ENCODE data around the gene ANKRD23.
"Not testable (repeated sequence)": the region's sequence is repeated elsewhere in the genome, so short reads cannot be mapped to it uniquely, and the experiment has no call there.

Gene ANKRD23

DNA sequence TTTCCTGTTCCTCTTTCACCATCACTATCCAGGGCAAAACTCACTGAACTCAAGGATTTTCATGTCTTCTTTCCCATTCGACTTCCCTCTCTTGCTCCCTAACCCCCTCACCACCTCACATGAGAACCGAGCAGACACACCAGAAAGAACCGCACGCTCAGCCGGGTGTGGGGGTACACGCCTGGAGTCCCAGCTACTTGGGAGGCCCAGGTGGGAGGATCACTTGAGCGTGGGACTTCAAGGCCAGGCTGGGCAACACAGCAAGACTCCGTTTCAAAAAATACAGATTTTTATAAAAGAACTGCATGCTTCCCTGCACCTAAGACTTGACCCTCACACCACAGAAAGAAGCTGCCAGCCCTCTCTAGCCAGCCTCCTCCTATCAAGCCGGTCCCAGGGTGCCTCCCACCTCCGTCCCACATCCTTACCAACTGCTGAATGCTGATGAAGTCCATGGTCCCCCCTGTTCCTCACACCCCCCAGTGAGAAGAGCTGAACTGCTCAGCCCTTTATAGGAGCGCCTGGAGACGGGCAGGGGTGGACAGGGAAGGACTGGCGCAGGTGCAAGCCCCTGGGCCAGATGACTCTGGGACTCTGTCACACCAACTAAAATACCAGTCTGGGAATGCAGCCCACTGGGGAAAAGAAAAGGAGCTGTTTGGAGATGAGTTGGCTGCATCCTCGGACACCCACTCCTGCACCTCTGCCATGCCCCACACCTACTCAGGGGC lies at the start of gene ANKRD23:
TSS of gene ANKRD23 (minus strand) at position 484 of the 731 bp plus-strand sequence. CDS start at position 455, 29 bp downstream.
- DNase-seq (ENCODE audit: low read depth) = no peak

DNA sequence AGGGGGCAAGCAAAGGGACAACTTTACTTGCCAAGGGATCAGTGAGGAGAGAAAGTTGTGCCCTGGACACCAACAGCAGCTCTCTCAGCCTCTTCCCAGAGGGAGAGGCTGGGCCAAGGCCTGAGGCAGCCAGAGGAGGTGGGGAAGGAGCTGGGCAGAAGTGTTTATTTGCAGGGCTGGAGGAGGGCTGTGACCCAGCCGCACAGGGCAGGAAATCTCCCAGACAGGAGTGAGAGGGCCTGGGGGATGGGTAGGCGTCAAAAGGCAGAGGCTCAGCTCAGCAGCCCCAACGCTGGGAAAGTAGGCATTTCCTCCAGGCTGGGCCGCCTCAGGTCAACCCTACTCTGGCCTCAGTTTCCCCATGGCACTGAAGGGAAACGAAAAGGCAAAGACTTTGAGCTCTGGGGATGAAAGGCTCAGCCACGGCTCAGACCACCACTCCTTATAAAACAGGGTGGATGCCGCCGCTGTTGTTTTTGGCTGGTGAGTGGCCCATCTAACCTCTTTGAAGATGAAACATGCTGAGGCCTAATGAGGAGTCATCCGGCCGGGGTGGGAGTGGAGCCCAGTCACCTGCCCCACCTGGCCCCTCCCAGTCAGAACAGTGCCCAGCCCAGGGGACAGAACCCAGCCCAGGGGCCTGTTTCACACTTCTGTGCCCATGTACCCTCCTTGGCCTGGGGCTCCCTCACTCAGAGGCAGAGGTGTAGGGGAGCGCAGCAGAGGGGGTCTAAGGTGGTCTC lies 47.9 kb upstream of the ANKRD23 start:
- no peak for DNase-seq (ENCODE audit: low read depth)

DNA sequence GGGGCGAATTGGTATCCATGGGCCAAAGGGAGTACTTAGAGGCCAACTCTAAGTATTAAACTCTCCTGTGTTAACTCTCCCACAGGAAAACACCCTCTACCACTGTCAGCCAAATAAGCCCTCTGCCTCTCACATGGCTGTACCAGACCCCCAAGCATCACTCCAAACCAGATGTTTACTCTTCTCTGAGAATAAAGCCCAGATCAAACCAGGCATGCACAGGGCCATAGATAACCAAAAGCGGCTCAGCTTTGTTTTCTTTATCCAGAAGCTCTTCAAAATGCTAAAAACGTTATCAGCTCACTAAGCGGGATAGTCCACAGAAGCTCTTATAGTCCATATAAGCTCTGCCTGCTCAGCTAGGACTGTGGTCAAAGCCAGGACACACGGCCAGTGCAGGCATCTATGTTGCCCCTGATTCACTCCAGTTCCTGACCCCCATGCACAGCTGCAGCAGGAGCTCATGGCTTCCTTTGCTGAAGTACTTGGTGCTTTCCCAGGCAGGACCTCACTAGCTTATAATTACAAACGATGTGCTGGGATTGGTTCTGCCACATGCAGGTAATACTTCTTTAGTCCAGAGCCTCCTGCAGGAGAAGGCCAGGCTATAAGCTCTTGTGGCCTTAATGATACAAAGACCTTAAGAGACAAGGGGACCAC lies 47.0 kb upstream of the ANKRD23 start:
- DNase-seq (ENCODE audit: low read depth) = no peak

DNA sequence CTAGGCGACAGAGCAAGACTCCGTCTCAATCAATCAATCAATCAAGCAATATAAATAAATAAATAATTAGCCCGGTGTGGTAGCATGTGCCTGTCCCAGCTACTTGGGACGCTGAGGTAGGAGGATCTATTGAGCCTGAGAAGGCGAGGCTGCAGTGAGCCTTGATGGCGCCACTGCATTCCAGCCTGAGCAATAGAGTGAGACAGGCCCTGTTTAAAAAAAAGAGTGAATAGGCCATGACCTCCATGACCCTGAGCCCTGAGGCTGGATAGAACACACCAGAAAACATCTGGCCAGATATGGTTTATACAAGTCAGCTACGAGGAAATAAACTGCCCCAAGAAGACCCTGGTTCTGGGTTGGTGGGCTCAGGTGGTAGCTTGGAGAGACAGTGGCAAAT lies 46.4 kb upstream of the ANKRD23 start:
- no peak for DNase-seq (ENCODE audit: low read depth)

DNA sequence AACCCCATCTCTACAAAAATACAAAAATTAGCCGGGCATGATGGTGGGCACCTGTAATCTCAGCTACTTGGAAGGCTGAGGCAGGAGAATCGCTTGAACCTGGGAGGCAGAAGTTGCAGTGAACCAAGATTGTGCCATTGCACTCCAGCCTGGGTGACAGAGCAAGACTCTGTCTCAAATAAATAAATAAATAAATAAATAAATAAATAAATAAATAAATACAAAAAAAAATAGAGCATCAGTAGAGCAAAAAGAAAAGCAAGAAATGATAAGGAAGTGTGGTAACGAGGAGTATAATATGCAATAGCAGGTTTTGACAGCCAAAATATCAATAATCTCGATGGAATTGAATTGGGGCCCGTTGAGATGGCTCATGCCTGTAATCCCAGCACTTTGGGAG lies 45.7 kb upstream of the ANKRD23 start:
- DNase-seq (ENCODE audit: low read depth) = not testable (repeated sequence)

DNA sequence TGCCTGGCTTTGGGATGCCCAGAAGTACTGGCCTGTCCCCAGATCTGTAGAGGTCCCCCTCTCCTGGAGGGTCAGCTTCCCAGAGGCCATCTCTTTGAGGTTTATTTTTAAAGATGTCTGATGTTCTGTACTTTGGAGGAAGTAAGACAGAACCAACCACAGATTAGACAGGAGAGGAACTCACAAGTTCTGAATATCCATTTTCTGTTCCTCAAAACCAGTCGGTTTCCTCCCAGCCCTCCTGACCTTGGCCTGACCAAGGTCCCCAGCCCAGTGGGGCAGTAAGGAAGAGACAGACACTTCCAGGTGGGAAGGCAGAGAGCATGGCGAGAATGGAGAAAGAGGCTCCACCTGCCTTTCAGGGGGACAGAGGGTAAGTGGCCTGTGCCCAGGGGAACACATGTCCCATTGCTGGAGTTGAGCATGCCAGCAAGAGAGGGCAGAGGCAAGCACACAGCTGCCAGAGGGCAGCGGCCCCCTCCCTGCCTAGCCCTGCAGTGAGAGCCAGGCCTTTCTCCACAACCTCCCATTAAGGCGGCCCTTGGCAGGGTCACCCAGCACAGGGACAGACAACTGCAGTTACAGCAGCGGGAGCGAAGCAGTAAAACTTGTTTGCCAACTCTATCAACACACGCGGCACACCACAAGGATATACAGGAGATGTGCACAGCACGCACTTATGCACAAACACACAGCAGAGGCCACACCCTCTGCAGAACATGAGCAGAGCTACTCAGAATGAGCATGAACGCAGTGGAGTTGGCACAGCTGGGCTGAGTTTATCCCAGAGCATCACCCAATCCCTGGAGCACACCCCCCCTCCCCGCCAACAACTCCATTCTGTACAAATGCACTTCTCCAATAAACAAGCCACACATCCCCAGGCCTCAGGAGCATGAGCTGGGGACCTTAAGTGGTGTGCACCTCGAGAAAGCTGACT lies 44.5 kb upstream of the ANKRD23 start:
- no peak for DNase-seq (ENCODE audit: low read depth)

DNA sequence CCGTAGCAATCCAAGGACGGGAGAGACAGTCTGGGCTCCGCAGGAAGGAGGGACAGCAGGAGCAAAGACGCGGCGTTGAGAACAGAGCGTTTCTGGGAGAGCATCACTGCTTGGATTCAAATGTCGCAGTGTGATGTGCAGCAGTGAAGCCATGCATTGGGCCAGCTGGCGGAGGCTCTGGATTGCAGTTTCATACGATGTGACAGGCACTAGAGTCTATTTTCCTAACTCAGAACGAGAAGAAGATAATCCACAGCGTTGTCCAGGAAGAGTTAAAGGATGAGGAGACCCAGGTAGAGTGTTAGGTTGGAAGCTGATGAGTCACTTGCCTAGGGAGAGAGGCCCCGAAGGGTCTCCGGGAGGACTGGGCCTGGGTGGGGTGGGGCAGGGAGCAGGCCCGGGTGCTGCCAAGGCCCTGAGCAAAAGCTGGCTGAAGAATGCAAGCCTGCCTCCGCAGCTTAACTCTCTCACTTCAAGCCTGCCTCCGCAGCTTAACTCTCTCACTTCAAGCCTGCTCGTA lies 43.7 kb upstream of the ANKRD23 start:
- DNase-seq (ENCODE audit: low read depth) = no peak

DNA sequence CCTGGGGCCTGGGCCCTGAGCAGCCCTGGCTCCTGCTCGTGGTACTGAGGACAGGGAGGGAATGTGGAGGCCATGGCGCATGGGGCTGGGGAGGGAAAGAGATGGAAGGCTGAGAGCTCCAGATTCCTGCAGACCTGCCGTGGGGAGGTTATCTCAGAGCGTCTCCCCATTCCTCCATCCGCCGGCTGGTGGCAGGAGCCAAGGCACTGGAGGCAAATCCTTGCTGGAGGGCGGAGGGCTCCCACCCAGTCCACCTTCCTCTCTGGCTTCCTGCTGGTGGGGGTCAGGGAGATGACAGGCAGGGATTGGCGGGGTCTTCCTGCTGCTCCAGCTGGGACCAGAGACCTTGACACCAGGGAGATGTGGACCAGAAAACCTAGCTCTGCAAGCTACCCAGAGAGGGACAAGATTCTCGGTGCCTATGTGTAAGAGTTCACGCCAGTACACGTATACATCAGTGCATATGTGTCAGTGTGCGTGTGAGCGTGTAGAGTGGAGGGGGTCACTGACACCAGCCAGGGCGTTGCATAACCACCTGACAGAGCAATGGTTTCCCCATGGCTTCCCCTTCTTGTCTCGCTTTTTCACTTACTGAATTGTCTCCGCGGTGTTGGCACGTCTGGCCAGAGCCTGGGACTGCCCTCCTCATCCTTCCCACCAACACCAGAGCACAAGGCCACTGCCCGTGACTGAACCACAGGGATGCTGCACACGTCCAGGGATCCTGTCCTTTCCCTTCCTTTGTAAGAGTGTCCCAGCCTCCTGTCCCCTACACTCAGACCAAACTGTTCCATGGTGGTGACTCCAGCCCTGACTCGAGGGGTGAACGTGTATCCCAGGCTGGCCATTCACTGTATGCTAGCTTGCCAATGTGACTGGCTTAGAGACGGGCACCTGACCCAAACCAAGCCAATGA lies 41.9 kb upstream of the ANKRD23 start:
- no peak for DNase-seq (ENCODE audit: low read depth)

DNA sequence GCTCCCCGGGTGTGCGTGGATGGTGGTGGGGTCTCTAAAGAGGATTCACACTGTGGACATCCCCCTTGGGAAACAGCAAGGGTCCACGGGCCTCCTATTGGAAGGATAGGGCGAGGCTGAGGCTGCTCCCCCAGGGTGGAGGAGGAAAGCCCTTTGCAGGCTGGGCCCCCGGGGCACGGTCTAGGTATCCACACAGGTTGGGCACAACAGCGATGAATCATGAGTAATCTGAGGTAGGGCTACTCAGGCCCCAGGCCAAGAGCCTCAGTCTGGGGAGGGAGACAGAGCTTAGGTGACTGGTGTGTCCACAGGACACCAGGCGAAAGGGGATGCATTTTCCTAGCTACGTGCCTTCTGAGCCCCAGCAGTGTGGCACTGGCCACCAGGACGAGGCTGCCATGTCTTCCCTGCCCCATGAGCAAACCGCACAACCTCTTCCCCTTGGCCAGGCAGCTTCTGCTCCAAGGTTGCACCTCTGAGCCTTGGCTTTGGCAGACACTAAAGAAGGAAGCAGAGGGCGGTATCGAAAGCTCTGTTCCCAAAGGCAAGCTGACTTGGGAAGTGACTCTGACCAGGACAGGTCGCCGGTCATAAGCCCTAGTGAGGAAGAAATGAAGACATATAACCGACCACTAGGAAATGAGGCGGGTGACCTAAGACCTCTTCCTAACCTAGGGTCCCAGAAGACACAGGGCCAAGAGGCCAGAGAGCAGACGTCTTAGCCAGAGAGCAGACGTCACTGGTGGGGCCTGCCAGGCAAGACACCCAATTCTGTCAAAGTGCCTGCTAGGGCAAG lies 40.7 kb upstream of the ANKRD23 start:
- no peak for DNase-seq (ENCODE audit: low read depth)

DNA sequence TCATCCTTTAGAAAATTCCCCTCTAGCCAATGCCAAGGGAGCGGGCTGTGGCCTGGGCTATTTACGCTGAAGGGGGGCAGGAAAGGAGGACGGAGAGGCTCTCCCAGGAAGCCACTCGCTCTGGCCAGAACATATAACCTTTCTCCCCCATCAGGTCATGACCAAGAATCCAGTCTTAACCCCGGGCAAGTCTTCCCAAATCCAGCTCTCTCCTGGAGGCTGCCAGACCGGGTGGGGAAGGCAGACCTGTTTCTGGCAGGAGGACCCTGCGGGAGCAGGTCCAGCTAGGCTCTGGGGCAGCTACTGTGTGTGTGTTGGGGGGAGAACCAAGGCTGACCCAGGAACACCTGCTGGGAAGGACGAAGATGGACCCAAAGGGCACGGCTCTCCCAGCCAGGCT lies 39.5 kb upstream of the ANKRD23 start:
- DNase-seq (ENCODE audit: low read depth) = no peak

DNA sequence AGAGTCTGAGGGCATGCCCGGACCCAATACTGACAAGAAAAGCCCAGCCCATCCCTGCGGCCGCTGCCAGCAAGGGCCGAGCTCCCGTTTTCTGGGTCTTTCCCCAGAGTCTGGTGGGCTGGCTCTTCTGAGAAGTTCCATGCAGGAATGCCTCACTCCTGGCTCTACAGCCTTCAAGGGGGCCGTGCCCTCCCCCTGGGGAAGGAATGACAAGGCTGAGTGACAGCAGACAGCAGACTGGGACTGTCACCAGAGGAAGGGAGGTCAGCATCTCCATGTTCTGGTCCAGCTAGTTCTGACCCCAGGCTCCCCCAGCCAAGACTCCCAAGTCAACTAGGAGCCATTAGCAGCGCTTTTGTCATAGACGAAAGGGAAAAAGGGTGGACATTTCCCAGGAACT lies 39.1 kb upstream of the ANKRD23 start:
- DNase-seq (ENCODE audit: low read depth) = no peak

DNA sequence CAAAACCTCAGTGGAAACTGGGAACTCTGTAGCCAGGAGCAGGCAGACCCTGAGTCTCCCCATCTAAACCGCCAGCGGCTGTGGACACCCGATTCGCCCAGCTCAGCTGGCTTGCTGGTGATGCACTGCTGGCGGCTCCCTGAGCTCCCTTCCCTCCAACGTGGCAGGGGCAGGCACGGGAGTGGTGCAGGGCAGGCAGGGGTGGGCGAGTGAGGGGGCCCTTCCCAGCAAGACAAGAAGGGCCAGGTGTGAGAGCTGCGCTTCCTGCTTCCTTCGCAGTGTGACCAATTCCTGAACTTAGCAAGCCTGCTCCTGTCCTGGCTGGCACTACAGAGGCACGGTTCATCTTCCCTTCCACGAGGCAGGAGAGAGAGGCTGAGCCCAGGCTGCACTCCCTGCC lies 38.4 kb upstream of the ANKRD23 start:
- DNase-seq (ENCODE audit: low read depth) = no peak

DNA sequence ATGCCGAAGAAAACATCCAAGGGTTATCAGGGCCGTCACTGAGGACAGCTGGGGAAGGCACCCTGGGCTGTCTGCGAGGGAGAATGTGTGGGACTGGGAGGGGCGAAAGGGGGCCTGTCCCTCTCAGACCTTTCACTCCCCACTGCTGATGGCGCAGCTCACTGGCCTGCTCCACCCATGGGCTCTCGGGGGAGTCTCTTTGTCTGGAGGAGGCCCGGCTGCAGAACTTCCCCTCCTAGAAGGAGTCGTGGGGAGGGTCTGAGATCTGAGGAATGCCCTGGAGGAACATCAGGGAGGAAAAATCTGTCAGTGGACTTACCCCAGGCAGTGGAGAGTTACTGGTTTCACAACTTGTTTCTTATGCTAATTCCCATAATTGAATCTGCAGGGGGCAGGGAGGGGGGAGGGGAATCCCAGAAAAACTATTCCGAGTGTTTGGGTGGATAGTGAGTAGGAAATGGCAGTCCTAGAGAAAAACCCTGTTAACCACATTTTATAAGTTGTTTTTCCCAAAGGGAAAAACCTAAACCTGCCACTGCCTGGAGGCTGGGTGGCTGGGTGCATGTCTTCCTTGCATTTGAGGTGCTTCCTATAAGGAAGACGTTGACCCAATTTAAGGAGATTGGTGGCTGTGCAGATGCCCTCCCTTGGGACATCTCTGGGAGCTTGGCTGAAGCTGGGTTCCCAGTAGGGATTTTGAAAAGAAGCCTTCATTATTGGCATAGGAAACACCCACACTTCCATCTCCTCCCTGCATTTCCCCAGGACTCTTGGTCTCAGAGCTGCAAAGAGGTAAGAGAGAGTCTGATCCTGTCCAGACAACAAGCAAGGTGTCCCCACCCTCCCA lies 37.8 kb upstream of the ANKRD23 start:
- DNase-seq (ENCODE audit: low read depth) = no peak

DNA sequence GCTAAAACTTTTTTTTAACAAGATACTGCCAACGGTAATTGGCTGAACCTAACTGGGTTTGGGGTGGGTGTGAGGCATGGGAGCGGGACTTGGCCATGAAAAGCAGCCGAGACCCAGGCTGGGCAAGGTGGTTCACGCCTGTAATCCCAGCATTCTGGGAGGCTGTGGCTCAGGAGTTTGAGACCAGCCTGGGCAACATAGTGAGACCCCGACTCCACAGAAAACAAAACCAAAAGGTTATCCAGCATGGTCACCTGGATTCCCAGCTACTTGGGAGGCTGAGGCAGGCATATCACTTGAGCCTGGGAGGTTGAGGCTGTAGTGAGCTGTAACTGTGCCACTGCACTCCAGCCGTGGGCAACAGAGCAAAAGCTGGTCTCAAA lies 37.1 kb upstream of the ANKRD23 start:
- no peak for DNase-seq (ENCODE audit: low read depth)

DNA sequence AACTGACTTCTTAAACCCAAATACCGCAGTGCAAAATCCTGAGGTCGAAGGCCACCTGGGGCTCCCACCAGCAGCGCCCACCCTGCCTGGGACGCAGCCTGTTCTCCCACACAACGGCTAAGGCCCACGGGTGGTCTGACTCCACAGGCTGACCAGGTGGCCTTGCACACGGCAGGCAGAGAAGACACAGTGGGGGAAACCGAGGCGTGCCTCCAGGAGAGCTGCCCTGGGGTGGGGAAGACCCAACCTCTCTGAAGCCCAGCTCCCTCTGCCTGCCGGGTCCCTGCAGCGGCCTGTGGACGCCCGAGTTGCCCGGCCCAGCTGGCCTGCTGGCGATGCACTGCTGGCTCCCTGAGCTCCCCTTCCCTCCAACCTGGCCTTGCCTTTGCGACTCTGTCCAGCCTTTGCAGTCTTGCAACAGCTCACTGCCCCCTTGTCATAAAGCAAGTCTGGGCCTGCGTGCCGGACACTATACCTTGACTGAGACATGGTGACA lies 35.8 kb upstream of the ANKRD23 start:
- no peak for DNase-seq (ENCODE audit: low read depth)

DNA sequence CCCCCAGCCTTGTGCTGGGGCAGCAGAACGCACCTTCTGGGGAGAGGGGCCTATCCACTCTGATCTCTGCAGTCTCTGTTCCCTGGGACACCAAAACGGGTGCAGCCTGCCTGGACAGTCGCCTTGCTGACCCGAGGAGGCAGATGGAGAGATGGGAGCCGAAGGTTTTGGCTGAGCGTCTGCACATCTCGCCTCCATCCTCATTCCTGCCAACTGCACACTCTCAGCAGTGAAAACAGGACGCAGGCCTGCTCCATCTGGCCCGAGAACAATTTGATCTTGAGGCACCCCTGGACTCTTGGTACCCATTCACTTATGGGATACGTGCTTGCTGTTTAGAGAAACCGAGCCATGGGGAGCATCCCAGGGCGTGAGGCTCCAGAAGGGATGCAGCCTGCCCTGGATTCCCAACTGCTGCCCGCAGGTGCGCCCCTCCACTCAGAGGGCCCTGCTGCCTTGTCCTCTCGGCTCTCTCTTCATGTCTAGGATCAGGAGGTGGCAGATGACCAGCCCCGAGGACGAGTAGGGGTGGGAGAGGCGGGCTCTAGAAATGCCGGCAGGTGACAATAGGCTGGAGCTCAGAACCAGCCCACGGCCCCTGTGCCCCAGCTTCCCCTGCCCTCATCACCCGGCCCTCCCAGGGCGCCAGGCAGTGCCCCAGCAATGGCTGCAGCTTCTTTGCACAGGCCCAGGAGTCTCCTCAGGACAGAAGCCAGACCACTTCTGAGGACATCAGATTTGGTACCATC lies 35.1 kb upstream of the ANKRD23 start:
- DNase-seq (ENCODE audit: low read depth) = no peak

DNA sequence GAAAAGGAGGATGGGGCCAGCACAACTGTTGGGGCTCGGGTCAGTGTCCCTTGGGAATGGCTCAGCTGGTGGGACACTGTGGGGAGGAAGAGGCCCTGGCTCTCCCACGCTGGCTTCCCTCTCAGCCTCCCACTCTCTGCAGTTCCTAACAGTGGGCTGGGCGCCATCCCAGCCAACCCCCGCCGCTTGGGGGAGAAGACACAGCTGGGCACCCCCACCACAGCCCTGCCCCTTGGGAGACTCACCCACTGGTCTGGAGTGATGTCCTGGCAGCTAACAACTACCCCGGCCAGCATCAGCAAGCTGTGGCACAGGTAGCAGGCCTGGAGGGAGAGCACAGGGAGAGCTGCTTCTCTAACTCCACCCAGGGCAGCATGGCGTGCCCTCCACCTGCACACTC lies 34.4 kb upstream of the ANKRD23 start:
- DNase-seq (ENCODE audit: low read depth) = no peak

DNA sequence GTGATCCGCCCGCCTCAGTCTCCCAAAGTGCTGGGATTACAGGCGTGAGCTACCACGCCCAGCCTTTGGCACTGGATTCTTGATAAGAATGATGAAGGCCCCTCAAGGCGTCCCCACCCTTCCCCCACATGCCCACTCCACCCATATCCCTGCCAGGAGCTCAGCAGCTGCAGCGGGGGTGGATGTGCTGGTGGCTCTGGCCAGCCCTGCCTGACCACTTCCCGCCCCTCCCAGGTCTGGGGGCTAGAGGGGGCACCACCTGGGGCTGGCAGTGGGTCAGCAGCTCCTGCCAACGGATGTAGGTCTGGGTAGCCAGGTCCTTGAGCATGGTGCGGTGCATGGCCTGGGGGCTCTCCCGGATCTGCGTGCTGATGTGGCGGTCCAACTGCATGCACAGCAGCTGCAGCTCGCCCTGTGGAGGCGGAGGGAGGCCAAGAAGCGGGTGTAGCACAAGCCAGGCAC lies 33.8 kb upstream of the ANKRD23 start:
- DNase-seq (ENCODE audit: low read depth) = no peak

All from stimulated activated CD4-positive, alpha-beta T cell treated with anti-CD3 and anti-CD28 coated beads, Interleukin-2, amount 100 ng/mL, for 4 hours (primary cell).